Transverse colon (tissue), 4 donors: ENCODE measurements around the gene CLIC4. TPM values are rescaled to one million over a fixed set of nuclear protein-coding genes. Genes with fewer than 3 reads are reported as not detected.

Experiments
- DNase-seq: peaks from one replicate; pipeline ENCODE4 v3.0.0-alpha.2; 2019
- H3K27ac ChIP-seq, 4 donors: fragments of 200-600 bp; sonication (generic); 2 replicates each; pipeline ENCODE4 v1.5.1; 2016 to 2018; ENCODE audit warnings: inconsistent platforms in 4 of 4
- H3K27me3 ChIP-seq: fragments of 200-600 bp; sonication (generic); 2 replicates; pipeline ENCODE4 v1.5.1; 2017; ENCODE audit warnings: inconsistent platforms
- H3K36me3 ChIP-seq, 4 donors: fragments of 200-600 bp; sonication (generic); 2 replicates each; pipeline ENCODE4 v1.5.1; 2017 to 2019; ENCODE audit warnings: inconsistent platforms in 4 of 4
- H3K4me1 ChIP-seq, 4 donors: fragments of 200-600 bp; sonication (generic); 2 replicates each; pipeline ENCODE4 v1.5.1; 2017 to 2020; ENCODE audit warnings: inconsistent platforms in 4 of 4
- H3K4me3 ChIP-seq, 4 donors: fragments of 200-600 bp; sonication (generic); 1 replicate in 1 of 4; 2 replicates in 3 of 4; pipeline versions ENCODE4 v1.5.1 to v1.6.1; 2017 to 2019; ENCODE audit warnings: inconsistent platforms in 4 of 4
- H3K9me3 ChIP-seq, 2 donors: fragments of 200-600 bp; sonication (generic); 2 replicates each; pipeline ENCODE4 v1.5.1; 2017 to 2019; ENCODE audit warnings: inconsistent platforms in 2 of 2
- EP300 ChIP-seq: sonication (generic); formaldehyde crosslinking; IDR thresholded peaks from one replicate; pipeline ENCODE4 v1.6.1; 2017; ENCODE audit warnings: antibody characterized with exemption, low read depth
- POLR2A ChIP-seq: fragments of 450-650 bp; IDR thresholded peaks from one replicate; pipeline ENCODE4 v1.6.1; 2016; ENCODE audit warnings: antibody characterized with exemption, mild to moderate bottlenecking, moderate library complexity
- POLR2AphosphoS5 ChIP-seq, 3 donors: sonication (generic); formaldehyde crosslinking; IDR thresholded peaks; one replicate each; pipeline ENCODE4 v1.6.1; 2016; ENCODE audit warnings: antibody characterized with exemption in 3 of 3
- WGBS, 2 donors: methylation state at CpG; one replicate each; pipeline ENCODE4 v1.1.5; 2018; ENCODE audit warnings: low coverage in 1 of 2; 5-methylcytosine and 5-hydroxymethylcytosine counted together
- in situ Hi-C, 4 donors: fragments of 200-750 bp; cut with MboI; loops; one replicate each; pipeline versions ENCODE4 v1.15.0 to v1.15.1; 2017; ENCODE audit warnings: low sequenced_read_pairs in 3 of 4, low pct_ligation_motif_present in 1 of 4, low pct_unique_long_range_greater_than_20kb in 1 of 4
- intact Hi-C: fragments of 100-400 bp; cut with DNase I; formaldehyde crosslinking; loops from one replicate; pipeline ENCODE4 v1.15.1; 2023; ENCODE audit warnings: low total_unique reads
- total RNA-seq, 4 donors: library from RNA; depleted of rRNA; stranded (reverse); fragments of >200 nt; gene quantifications; one replicate each; pipeline ENCODE4 v1.1.0, GENCODE V29; 2016
- TF ChIP-seq, protein P1 (sequence below), 5 experiments: fragments of 200-600 bp in 3 of 5; fragments of 450-650 bp in 2 of 5; sonication (generic) in 3 of 5; IDR thresholded peaks; 1 replicate in 2 of 5; 2 replicates in 3 of 5; pipeline ENCODE4 v1.5.1; 2016 to 2017; ENCODE audit warnings: antibody characterized with exemption in 5 of 5, inconsistent platforms in 3 of 5, mild to moderate bottlenecking in 2 of 5, moderate library complexity in 1 of 5

CLIC4 gene
- total RNA-seq, 4 donors from 2014 or later: 52.4 to 107 (median 65.0) TPM

DNA sequence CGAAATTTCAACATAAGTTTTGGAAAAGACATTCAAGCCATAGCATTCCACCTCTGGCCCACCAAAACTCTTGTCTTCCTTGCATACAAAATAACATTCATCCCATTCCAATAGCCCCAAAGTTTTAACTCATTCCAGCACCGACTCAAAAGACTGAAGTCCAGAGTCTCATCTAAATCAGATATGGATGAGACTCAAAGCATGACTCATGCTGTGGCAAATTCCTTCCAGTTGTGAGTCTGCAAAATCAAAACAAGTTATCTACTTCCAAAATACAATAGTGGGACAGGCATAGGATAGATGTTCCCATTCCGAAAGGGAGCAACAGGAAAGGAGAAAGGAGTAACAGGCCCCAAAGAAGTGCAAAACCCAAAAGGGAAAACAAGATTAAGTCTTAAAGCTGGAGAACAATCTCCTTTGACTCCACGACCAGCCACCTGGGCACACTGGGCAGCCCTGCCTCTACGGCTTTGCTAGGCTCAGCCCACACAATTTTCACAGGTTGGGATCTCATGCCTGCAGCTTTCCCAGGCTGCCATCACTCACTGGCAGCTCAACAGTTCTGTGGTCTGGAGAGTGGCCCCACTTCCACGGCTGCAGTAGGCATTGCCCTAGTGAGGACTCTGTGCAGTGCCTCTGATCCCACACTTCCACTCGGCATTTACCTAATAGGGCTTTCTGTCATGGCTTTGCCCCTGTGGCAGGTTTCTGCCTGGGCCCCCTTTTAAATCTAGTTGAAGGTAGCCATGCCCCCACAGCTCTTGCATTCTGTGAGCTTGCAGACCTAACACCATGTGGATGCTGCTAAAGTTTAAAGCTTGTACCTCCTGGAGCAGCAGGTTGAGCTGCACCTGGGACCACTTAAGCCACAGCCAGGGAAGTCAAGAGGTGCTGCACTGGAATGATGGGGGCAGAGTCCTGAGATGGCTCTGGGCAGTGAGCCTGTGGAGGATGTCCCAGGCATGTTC, 133.8 kb downstream of the CLIC4 start:
- H3K27ac ChIP-seq: no peak overlapping the region
- no peaks in the 10 kb centered on the region for H3K36me3 ChIP-seq
- no peak for DNase-seq
- in situ Hi-C loops: no loop called here
- peaks cover 0 to 3% (median 0%) of the 10 kb centered on the region in 4 donors for H3K4me1 ChIP-seq
- no peaks in the 10 kb centered on the region for H3K27me3 ChIP-seq
- intact Hi-C loops: no loop called here
- WGBS, 2 donors: 75 to 84% methylated on average over 1 to 7 of the region's 7 CpGs
- peaks cover 0 to 6% of the 10 kb centered on the region in 2 donors for H3K9me3 ChIP-seq
- TF ChIP-seq POLR2A (no peak), POLR2AphosphoS5 (IDR thresholded peaks at IDR 0.05) (no peak), EP300 (no peak)
- TF ChIP-seq, protein P1, sequence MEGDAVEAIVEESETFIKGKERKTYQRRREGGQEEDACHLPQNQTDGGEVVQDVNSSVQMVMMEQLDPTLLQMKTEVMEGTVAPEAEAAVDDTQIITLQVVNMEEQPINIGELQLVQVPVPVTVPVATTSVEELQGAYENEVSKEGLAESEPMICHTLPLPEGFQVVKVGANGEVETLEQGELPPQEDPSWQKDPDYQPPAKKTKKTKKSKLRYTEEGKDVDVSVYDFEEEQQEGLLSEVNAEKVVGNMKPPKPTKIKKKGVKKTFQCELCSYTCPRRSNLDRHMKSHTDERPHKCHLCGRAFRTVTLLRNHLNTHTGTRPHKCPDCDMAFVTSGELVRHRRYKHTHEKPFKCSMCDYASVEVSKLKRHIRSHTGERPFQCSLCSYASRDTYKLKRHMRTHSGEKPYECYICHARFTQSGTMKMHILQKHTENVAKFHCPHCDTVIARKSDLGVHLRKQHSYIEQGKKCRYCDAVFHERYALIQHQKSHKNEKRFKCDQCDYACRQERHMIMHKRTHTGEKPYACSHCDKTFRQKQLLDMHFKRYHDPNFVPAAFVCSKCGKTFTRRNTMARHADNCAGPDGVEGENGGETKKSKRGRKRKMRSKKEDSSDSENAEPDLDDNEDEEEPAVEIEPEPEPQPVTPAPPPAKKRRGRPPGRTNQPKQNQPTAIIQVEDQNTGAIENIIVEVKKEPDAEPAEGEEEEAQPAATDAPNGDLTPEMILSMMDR (IDR thresholded peaks at IDR 0.05): no peak
- H3K4me3 ChIP-seq: no peak overlapping the region

DNA sequence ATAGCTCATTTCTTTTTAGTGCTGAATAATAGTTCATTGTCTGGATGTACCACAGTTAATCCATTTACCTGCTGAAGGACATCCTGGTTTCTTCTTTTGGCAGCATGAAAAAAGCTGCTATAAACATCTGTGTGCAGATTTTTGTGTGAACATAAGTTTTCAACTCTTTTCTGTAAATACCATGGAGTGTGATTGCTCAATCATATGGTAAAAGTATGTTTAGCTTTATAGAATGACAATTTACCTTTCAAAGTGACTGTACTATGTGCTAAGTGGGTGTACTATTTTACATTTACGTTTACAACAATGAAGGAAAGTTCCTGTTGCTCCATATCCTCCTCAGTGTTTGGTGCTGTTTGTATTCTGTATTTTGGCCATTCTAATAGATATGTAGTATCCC, 135.8 kb downstream of the CLIC4 start:
- DNase-seq: no peak
- H3K27me3 ChIP-seq: no peaks in the 10 kb centered on the region
- no peak overlapping the region for H3K4me3 ChIP-seq
- H3K27ac ChIP-seq: no peak overlapping the region
- peaks cover 0 to 3% (median 0%) of the 10 kb centered on the region in 4 donors for H3K4me1 ChIP-seq
- TF ChIP-seq EP300 (no peak), POLR2A (no peak), POLR2AphosphoS5 (IDR thresholded peaks at IDR 0.05) (no peak)
- TF ChIP-seq, protein P1 (IDR thresholded peaks at IDR 0.05): no peak
- in situ Hi-C loops: no loop called here
- peaks cover 0 to 6% of the 10 kb centered on the region in 2 donors for H3K9me3 ChIP-seq
- no peaks in the 10 kb centered on the region for H3K36me3 ChIP-seq
- intact Hi-C loops: no loop called here
- 40 to 48% methylated on average over 1 of the region's 1 CpG for WGBS, 2 donors

DNA sequence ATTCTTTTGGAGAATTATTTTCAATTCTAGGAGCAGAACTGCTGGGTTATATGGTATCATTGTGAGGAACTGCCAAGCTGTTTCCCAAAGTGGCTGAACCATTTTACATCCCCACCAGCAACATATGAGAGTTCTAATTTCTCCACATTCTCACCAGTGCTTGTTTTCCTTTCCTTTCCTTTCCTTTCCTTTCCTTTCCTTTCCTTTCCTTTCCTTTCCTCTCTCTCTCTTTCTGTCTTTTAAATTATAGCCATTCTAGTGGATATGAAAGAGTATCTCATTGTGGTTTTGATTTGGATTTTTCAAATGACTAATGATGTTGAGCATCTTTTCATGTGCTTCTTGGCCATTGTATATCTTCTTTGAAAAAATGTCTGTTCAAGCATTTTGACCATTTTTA, 139.5 kb downstream of the CLIC4 start:
- H3K4me1 ChIP-seq: no peaks in the 10 kb centered on the region
- H3K4me3 ChIP-seq: no peak overlapping the region
- no peaks in the 10 kb centered on the region for H3K36me3 ChIP-seq
- H3K9me3 ChIP-seq: peaks cover 0 to 6% of the 10 kb centered on the region in 2 donors
- DNase-seq: no peak
- TF ChIP-seq POLR2A (no peak), POLR2AphosphoS5 (IDR thresholded peaks at IDR 0.05) (no peak), EP300 (no peak)
- TF ChIP-seq, protein P1 (IDR thresholded peaks at IDR 0.05): no peak
- no peak overlapping the region for H3K27ac ChIP-seq
- in situ Hi-C loops (no loop called here), intact Hi-C loops (no loop called here)
- no peaks in the 10 kb centered on the region for H3K27me3 ChIP-seq

DNA sequence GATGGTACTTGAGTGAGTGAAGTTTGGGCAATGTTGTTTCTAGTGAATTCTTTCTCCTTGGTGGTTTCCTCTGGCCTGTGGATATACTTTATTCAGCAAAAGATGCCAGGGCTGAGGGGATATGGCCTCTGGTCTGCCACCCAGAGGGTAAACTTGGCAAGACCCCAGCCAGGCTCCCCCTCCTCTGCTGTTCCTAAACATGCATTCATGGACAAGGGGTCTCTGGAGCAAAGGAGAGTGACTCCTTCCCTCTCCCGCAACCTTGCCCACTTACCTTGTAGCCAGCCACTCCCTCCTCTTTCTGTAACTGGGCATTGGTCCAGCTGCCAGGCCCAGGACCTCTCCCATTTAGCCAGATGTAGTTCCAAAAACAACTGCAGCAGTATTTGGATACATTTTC, 141.0 kb downstream of the CLIC4 start:
- Histone ChIP-seq H3K27ac (no peak overlapping the region), H3K9me3 (peaks cover 0 to 6% of the 10 kb centered on the region in 2 donors), H3K4me1 (peaks cover 0 to 10% (median 0%) of the 10 kb centered on the region in 4 donors), H3K27me3 (no peaks in the 10 kb centered on the region), H3K4me3 (no peak overlapping the region), H3K36me3 (no peaks in the 10 kb centered on the region)
- intact Hi-C loops (no loop called here), in situ Hi-C loops (no loop called here)
- peak; percentile 29 for DNase-seq
- WGBS, 2 donors: 80% methylated on average over 1 of the region's 1 CpG; no CpG with 5 or more reads in 1 of the 2 donors
- TF ChIP-seq EP300 (no peak), POLR2AphosphoS5 (IDR thresholded peaks at IDR 0.05) (no peak), POLR2A (no peak)
- TF ChIP-seq, protein P1 (IDR thresholded peaks at IDR 0.05): no peak
